Endothelial cell of umbilical vein (primary cell): ENCODE data around the gene PLEKHA5. TPM values are rescaled to one million over a fixed set of nuclear protein-coding genes. Genes with fewer than 3 reads are reported as not detected.

Source experiments
- BruUV-seq: library from RNA; stranded (reverse); fragments of 400-500 nt; replicated peaks from 2 replicates; lab custom pipeline; 2021; lab: Mats Ljungman, UMichigan
- CTCF ChIA-PET: fragments of 300-600, 350-600 bp; sonication (Branson Sonifier 250); formaldehyde crosslinking; loops from one replicate; lab custom pipeline; 2021; ENCODE audit warnings: antibody characterized with exemption, inconsistent platforms; lab: Charles Lee
- POLR2A ChIA-PET: fragments of 300-600, 350-600 bp; sonication (Branson Sonifier 250); formaldehyde crosslinking; loops from one replicate; lab custom pipeline; 2021; ENCODE audit warnings: antibody characterized with exemption, inconsistent platforms; lab: Charles Lee
- DNase-seq: peaks from one replicate; pipeline ENCODE4 v3.0.0-alpha.2; 2011; ENCODE audit warnings: low read depth, low spot score
- FAIRE-seq: peaks from 2 replicates; lab custom pipeline; 2011; peaks lifted over from hg19 to GRCh38; lab: Jason Lieb, UNC
- H2AFZ ChIP-seq: 2 replicates; pipeline ENCODE4 v1.6.0; 2012; ENCODE audit warnings: low read depth, low read length, control low read depth, inconsistent platforms
- H3K27ac ChIP-seq: 2 replicates; pipeline ENCODE4 v1.5.1; 2011; ENCODE audit warnings: low read depth, mild to moderate bottlenecking, control low read depth, low read length, moderate library complexity; ENCODE audit not compliant: insufficient read depth
- H3K27me3 ChIP-seq, 2 experiments: 2 replicates each; pipeline versions ENCODE4 v1.6.0 to v1.6.1; 2011; ENCODE audit warnings: low read length in 2 of 2, mixed read lengths in 1 of 2; ENCODE audit not compliant: control insufficient read depth in 2 of 2, insufficient read depth in 2 of 2
- H3K36me3 ChIP-seq, 2 experiments: 2 replicates in 1 of 2; 3 replicates in 1 of 2; pipeline ENCODE4 v1.5.1; 2011; ENCODE audit warnings: low read length in 2 of 2, mild to moderate bottlenecking in 1 of 2, moderate library complexity in 1 of 2; ENCODE audit not compliant: control insufficient read depth in 2 of 2, insufficient read depth in 2 of 2; ENCODE audit errors: extremely low read depth in 1 of 2
- H3K4me1 ChIP-seq: 3 replicates; pipeline ENCODE4 v1.5.1; 2011; ENCODE audit warnings: mild to moderate bottlenecking, low read length; ENCODE audit not compliant: control insufficient read depth, insufficient read depth; ENCODE audit errors: extremely low read depth
- H3K4me2 ChIP-seq: 2 replicates; pipeline ENCODE4 v1.6.1; 2011; ENCODE audit warnings: low read length, control low read depth, mixed read lengths; ENCODE audit not compliant: insufficient read depth
- H3K4me3 ChIP-seq, 3 experiments: fragments of 200-600 bp in 1 of 3; sonication (generic), shearing (Covaris generic) in 1 of 3; replicated peaks in 1 of 3; 2 replicates each; pipeline ENCODE4 v1.5.1; 2011 to 2016; ENCODE audit warnings: control low read depth in 3 of 3, low read length in 3 of 3, mild to moderate bottlenecking in 2 of 3, inconsistent platforms in 1 of 3, low read depth in 1 of 3, moderate library complexity in 1 of 3; ENCODE audit not compliant: insufficient read depth in 1 of 3
- H3K79me2 ChIP-seq: 2 replicates; pipeline ENCODE4 v1.6.0; 2012; ENCODE audit warnings: low read length, inconsistent platforms; ENCODE audit not compliant: control insufficient read depth, insufficient read depth
- H3K9ac ChIP-seq: replicated peaks from 2 replicates; pipeline ENCODE3; 2011; ENCODE audit warnings: low read length, control low read depth; ENCODE audit not compliant: insufficient read depth; ENCODE audit errors: extremely low read depth
- H3K9me1 ChIP-seq: replicated peaks from 3 replicates; pipeline ENCODE4 v1.6.0; 2011; ENCODE audit warnings: mild to moderate bottlenecking, low read length; ENCODE audit not compliant: control insufficient read depth, insufficient read depth; ENCODE audit errors: extremely low read depth
- H3K9me3 ChIP-seq: replicated peaks from 2 replicates; pipeline ENCODE4 v1.5.1; 2012; ENCODE audit warnings: low read length, inconsistent platforms; ENCODE audit not compliant: control insufficient read depth, insufficient read depth
- H4K20me1 ChIP-seq: replicated peaks from 2 replicates; pipeline ENCODE3; 2011; ENCODE audit warnings: mild to moderate bottlenecking, low read length; ENCODE audit not compliant: control insufficient read depth, insufficient read depth; ENCODE audit errors: extremely low read depth
- MYC ChIP-seq: IDR thresholded peaks from one replicate; pipeline ENCODE4 v1.6.1; 2011; ENCODE audit warnings: mild to moderate bottlenecking, low read depth, low read length
- POLR2A ChIP-seq: IDR thresholded peaks from 2 replicates; pipeline ENCODE4 v1.6.1; 2012; ENCODE audit warnings: low read depth, mild to moderate bottlenecking, control low read depth, low read length
- dilution Hi-C: fragments of 300-500 bp; cut with MboI; formaldehyde crosslinking; loops from one replicate; pipeline ENCODE4 v1.15.0; 2019; ENCODE audit warnings: low sequenced_read_pairs; ENCODE audit not compliant: extremely low pct_ligation_motif_present
- intact Hi-C: fragments of 100-400 bp; cut with micrococcal nuclease; formaldehyde crosslinking; loops from one replicate; pipeline ENCODE4 v1.10.0; 2022
- polyA plus RNA-seq, 4 experiments: library from polyadenylated mRNA; depleted of rRNA in 3 of 4; stranded (reverse) in 3 of 4; unstranded in 1 of 4; fragments of >200 nt; gene quantifications; 2 replicates each; pipeline versions ENCODE4 v1.2.1 to v1.2.3, GENCODE V29; 2011 to 2012; ENCODE audit warnings: missing spikeins in 1 of 4
- total RNA-seq: library from RNA; stranded (reverse); gene quantifications from 2 replicates; pipeline ENCODE4 v1.2.3, GENCODE V29; 2021
- TF ChIP-seq, protein P1 (sequence below), 2 donors: IDR thresholded peaks; 1 replicate in 1 of 2; 2 replicates in 1 of 2; pipeline ENCODE4 v1.5.1; 2011; ENCODE audit warnings: low read length in 2 of 2, mild to moderate bottlenecking in 2 of 2, moderate library complexity in 2 of 2, control low read depth in 1 of 2, inconsistent platforms in 1 of 2, low read depth in 1 of 2; ENCODE audit not compliant: insufficient read depth in 1 of 2; ENCODE audit errors: extremely low read depth in 1 of 2

The PLEKHA5 gene
- total and polyA plus RNA-seq, 2 donors (not counting 3 experiments of a cell fraction or from before 2014, with no cell fraction given) = 2.5 to 12.7 TPM

DNA sequence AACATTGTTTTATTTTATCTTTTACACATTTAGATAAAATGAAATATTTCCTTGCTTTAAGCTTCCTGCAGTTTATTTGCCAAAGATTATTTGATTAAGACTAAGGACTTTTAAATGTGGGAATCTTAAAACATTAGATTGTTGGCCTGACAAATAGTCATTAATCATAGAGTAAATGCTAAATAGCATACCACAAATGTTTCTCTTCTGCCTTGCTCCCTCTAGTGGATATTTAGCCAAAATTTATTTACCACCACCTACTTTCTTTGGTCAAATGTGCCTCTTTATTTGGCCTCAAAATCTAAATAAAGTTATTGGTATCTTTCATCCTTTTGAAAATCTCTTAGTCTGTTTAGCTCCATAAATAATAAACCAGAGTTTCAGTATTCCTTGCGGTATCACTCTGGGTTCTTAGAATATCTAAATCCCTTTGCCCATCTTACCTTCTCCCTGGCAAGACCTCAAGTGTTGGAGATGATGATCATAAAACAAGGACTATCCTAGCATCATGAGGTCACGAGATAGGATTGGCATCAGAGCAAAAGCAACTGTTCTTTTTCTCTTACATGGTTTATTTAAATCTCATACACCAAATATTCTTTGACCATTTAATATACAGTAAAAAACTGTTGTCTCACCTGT, 159.2 kb downstream of the PLEKHA5 start:
- Histone ChIP-seq H3K27ac (no peak overlapping the region), H3K9me3 (no peaks in the 10 kb centered on the region), H3K27me3 (no peaks in the 10 kb centered on the region), H3K4me1 (no peaks in the 10 kb centered on the region), H3K4me3 (no peak overlapping the region), H3K36me3 (no peaks in the 10 kb centered on the region), H3K79me2 (no peaks in the 10 kb centered on the region), H3K9me1 (no peaks in the 10 kb centered on the region), H4K20me1 (no peaks in the 10 kb centered on the region), H2AFZ (no peak overlapping the region), H3K4me2 (no peak overlapping the region), H3K9ac (no peak overlapping the region)
- FAIRE-seq (peak; percentile 63), DNase-seq (peak; percentile 58)
- TF ChIP-seq MYC = no peak
- TF ChIP-seq, protein P1, sequence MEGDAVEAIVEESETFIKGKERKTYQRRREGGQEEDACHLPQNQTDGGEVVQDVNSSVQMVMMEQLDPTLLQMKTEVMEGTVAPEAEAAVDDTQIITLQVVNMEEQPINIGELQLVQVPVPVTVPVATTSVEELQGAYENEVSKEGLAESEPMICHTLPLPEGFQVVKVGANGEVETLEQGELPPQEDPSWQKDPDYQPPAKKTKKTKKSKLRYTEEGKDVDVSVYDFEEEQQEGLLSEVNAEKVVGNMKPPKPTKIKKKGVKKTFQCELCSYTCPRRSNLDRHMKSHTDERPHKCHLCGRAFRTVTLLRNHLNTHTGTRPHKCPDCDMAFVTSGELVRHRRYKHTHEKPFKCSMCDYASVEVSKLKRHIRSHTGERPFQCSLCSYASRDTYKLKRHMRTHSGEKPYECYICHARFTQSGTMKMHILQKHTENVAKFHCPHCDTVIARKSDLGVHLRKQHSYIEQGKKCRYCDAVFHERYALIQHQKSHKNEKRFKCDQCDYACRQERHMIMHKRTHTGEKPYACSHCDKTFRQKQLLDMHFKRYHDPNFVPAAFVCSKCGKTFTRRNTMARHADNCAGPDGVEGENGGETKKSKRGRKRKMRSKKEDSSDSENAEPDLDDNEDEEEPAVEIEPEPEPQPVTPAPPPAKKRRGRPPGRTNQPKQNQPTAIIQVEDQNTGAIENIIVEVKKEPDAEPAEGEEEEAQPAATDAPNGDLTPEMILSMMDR (IDR thresholded peaks at IDR 0.05; ENCODE audit: extremely low read depth in 1 of 2, insufficient read depth in 1 of 2, low read depth in 1 of 2, low read length in 2 of 2) = peak; percentile 37 to 41
- dilution Hi-C loops = no loop called here
- intact Hi-C loops = loop anchor here (1.0 to 2.0 kb wide), 4 partner anchors 102 to 1038 kb away; no protein-coding TSS in a partner anchor
- CTCF ChIA-PET = interaction anchor here (1.9 to 2.4 kb wide), 2 partner anchors 12 to 15 kb away, joined by 6 to 9 read pairs; no protein-coding TSS in a partner anchor
- BruUV-seq = no TSS peak
- POLR2A ChIA-PET = no interaction called here

DNA sequence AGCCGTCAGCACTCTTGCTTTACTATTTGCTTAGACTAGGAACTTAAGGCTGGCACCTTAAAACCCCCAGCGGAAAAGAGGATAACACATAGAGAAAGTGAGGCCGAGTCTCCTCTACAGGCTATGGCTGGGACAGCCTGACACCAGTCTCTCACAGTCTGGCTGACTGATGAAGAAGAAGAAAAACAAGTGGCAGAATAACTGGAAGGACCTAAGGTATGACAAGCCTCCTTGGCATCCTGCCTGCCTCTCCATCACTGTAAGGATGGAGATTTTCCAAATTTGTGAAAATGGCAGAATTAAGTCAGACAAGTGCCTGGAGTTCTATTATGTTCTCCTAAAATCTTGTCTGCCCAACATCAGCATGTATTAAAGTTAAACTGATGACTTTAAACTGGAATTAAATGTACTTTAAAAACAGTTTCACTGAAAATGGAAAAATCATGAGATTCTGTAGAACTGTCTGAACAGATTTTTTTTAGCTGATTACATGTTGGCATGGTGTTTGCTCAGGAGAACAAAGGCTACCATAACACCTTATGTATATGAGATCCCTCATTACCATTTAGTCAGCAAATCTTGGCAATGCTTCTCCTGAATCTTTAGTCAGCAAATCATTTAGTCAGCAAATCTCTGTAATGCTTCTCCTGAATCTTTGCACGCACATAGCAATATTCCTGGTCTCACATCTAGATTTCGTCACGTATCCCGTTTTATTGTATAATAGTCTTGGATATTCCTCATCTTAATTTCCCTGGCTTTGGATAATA, 169.5 kb downstream of the PLEKHA5 start:
- no peaks in the 10 kb centered on the region for H3K79me2 ChIP-seq
- H3K36me3 ChIP-seq = no peaks in the 10 kb centered on the region
- H3K9me3 ChIP-seq = no peaks in the 10 kb centered on the region
- no peak for TF ChIP-seq POLR2A
- H3K4me1 ChIP-seq = no peaks in the 10 kb centered on the region
- H2AFZ ChIP-seq = no peak overlapping the region
- no peak overlapping the region for H3K27ac ChIP-seq
- DNase-seq (no peak), FAIRE-seq (no peak)
- no TSS peak for BruUV-seq
- H4K20me1 ChIP-seq = no peaks in the 10 kb centered on the region
- no peak overlapping the region for H3K4me2 ChIP-seq
- intact Hi-C loops = no loop called here
- H3K4me3 ChIP-seq = no peak overlapping the region
- H3K9me1 ChIP-seq = no peaks in the 10 kb centered on the region
- H3K9ac ChIP-seq = no peak overlapping the region
- ChIA-PET CTCF (no interaction called here), POLR2A (no interaction called here)
- no peaks in the 10 kb centered on the region for H3K27me3 ChIP-seq
- dilution Hi-C loops = no loop called here
